HG03045 (cell line): ENCODE results near the gene DNAAF2.
"Not testable (repeated sequence)": the region's sequence is repeated elsewhere in the genome, so short reads cannot be mapped to it uniquely, and the experiment has no call there.

Experiments
- ATAC-seq: cut with Tn5 transposase; IDR thresholded peaks from one replicate; pipeline ENCODE4 v1.9.1; 2021; ENCODE audit warnings: mild to moderate bottlenecking, moderate library complexity; ENCODE audit not compliant: unreplicated experiment

DNAAF2 gene

DNA sequence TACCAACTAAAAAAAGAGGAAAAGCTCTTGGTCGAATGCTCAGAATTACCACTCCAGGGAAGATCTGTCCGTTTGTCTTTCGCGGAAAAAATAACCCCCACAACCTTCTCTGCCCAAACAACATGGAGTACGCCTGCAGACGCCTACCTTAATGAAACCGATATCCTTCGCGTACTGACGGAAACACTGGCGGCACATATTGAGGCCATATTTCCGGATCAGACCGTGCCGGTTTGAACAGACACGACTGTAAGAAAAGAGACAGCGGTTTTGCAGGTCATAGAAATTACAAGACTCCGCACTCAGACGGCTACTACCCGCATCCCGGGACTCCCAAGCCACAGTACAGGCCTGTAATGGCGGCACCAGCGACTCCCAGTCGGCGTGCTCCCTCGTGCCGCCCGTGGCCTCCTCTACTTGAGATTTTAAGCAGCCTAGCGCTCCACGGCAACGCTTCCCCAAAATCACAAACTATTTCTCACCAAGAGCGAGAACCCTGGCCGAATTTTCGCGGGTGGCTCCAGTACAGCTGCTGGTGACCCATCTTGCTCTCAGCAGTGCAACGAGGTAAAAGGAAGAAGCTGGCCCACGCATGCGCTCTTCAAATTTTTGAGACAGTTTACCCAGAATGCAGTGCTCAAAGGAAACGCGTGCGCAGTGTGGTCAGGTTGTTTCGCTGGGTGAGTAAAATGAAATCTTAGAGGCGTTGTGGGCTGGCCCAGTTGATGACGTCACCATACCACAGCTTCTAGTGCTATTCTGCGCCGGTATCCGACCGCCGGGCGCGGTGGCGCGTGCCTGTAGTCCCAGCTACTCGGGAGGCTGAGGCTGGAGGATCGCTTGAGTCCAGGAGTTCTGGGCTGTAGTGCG is 49.0 kb downstream of the DNAAF2 start, which contains the start of gene RPS29:
RPS29 (minus strand) TSS at position 578 of the 870 bp plus-strand sequence; CDS start at position 544, 34 bp downstream.
- peak; percentile 89 for ATAC-seq

DNA sequence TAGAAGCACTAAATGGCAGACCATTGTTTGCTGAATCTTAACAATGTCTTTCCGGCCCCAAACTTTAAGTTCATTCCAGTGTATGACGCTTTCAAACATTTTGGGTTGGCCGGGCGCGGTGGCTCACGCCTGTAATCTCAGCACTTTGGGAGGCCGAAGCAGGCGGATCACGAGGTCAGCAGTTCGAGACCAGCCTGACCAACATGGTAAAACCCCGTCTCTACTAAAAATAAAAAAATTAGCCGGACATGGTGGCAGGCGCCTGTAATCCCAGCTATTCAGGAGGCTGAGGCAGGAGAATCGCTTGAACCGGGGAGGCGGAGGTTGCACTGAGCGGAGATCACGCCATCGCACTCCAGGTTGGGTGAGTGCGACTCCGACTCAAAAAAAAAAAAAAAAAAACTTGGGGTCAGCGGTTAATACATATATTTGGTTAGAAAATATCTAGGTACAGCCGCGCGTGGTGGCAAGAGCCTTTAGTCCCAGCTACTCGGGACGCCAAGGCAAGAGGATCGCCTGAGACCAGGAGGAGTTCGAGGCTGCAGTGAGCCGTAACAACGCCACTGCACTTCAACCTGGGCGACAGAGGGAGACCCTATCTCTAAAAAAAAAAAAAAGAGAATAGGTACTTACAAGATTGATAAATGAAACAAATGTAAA is 49.9 kb downstream of the DNAAF2 start:
- not testable (repeated sequence) for ATAC-seq

DNA sequence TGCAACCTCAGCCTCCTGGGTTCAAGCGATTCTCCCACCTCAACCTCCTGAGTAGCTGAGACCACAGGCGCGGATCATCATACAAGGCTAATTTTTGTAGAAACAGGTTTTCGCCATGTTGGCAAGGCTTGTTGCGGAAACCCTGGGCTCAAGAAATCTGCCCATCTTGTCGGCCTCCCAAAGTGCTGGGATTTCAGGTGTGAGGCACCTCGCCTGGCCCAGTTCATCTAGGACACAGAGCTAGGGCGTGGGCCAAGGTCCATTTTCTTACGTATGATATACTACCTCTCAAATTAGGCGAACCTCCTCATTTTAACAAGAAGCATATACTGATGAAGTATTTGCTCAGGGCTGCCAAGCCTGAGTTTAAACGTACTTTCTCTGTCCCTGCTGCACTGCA is 51.0 kb downstream of the DNAAF2 start:
- no peak for ATAC-seq

DNA sequence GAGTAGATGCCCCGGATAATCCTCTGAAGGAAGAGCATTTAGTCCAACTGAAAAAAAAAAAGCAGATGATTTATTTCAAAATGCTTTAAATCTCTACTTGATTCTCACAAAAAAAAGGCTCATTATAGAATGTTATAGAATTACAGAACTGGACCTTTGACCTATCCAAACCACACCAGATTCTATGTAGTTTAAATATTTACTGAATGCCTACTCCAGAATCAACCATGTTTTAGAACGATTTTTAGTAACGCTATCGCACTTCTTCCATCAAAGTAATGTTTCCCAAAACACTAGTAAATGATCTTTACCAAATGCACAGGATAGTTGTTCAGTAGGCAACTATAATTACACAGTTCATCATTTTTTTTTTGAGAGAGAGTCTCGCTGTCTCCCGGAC is 51.4 kb downstream of the DNAAF2 start:
- ATAC-seq, result no peak

DNA sequence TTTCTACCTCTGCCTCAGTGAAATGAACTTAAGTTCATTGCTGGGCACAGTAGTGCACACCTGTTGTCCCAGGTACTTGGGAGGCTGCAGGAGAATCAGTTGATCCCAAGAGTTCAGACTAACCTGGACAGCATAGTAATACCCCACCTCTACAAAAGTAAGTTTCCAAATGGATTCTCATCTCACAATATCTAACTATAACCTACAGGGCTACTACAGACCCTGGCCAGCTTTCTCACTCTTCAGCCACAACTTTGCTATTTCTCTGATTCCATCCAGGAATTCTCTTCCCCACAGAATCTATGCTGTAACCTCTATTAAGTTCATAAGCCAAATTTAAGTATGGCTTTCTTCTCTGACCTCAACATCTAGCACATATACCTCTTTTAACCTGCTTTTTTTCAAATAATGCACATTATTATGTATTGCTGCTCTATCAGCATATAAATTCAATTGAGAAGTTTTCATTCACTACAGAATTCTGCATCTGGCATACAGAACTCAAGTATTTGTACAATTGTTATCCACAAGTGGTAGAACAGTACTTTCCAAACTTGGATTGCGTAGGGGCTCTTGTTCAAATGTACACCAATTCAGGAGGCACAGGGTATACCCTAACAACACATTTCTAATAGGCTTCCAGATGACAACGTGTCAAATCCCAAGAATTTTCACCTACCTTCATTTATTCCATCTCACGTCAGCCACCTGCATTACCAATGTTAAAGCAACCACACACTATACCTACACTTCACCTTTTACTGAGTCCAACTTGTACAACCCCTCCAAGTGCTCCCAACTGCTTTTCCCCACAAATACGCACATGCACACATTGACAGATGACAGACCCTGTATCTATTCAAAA is 52.7 kb downstream of the DNAAF2 start:
- no peak for ATAC-seq

DNA sequence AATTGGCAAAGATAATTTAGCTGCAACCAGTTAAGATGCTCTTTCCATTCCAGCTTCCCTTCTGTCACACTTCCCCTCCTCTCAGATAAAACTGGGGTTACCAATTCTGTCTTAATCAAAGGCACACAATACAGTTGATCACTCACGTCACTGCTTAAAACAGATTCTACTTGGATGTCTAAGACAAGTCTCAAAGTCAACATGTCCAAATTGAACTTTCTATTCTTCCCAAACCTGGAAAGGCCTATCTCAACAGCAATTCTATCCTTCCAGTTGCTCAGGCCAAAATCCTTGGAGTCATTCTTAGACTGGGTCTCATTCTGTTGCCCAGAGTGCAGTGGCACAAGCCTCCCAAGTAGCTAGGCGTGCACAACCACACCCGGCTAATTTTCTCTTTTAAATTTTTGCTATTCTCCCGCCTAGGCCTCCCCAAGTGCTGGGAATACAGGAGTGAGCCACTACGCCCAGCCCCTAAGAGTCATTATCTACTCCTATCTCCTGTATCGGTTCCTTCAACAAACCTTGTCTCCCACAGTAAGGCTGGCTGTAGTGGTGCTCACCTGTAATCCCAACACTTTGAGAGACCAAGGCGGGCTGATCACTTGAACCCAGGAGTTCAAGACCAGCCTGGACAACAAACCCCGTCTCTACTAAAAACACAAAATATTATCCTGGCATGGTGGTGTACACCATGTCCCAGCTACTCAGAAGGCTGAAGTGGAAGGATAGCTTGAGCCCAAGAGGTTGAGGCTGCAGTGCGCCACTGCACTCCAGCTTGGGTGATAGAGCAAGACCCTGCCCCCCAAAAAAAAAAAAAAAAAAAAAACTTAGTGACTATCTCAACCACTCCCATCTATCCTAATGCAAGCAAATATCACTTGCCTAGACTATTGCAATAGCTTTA is 53.6 kb downstream of the DNAAF2 start:
- no peak for ATAC-seq

DNA sequence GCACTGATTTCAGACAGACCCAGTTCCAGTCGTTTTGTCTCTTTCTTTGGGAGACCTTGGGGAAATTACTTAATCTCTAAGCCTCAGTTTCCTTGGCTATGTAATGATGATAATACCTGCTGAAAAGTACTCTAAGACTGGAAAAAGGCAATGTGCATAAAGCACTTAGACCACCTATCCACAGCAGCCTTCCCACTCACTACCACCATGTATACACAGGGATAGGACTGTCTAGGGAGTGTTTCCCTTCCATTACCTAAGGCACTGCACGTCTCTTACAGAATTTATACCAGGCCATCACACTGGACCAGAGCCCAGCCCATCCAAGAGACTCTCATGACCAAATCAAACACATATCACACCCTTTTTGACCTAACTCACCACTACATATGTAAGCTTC is 55.2 kb downstream of the DNAAF2 start:
- no peak for ATAC-seq

DNA sequence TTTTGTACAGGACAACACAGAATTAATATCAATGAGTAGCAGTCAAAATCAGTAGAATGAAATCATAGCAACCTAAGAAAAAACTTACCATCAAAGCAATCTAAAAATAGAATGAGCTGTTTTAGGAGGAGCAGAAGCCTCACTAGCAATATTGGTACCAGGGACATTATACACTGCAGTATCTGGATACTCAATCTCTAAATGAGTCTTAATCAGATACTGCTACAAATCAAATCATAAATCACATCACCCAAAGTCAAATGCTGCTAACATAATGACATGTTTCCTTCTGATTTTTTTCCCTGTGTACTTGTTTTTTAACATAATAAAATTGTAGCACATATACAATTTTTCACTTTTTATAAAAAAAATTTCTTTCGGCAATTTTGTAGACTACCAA is 56.9 kb downstream of the DNAAF2 start:
- no peak for ATAC-seq
